NCI-H1105 (cell line): ENCODE data around the gene RERE.

Source experiments
- DNase-seq: peaks from one replicate; lab custom pipeline; 2025; lab: John Stamatoyannopoulos, UW

The RERE gene

DNA sequence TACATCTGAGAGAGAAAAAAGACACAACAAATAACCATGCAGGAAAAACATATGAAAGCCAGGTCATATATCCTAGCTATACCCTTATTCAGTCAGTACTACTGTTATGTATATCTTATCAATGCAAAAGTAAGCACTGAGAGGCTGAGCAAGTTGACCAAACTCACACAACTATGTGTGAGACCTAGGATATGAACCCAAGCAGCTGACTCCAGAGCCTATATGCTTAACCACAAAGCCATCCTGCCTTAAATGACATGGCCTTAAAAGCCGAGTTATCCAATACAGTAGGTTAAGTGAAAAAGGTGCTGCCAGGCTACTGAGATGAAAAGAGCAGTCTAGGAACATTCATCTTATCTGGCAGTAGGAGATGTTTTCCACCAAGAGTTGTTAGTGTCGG is 151.6 kb downstream of the RERE start:
- no peak for DNase-seq

DNA sequence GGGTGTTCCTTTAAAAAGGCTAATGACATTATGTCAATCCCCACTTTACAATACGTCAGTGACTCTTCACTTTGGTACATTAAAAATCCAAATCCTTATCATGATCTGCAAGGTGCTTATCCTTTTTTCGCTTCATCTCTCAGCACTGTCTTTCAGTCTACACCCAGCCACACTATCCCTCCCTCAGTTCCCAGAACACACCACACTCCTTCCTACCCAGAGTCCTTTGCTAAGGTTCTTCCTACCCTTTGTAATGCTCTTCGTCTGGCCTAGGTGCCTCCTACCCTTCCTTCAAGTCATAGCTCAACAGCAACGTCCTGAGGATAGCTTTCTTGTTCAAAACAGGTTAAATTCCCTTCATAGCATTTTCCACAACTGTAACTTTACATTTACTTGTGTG is 152.6 kb downstream of the RERE start:
- DNase-seq = no peak

DNA sequence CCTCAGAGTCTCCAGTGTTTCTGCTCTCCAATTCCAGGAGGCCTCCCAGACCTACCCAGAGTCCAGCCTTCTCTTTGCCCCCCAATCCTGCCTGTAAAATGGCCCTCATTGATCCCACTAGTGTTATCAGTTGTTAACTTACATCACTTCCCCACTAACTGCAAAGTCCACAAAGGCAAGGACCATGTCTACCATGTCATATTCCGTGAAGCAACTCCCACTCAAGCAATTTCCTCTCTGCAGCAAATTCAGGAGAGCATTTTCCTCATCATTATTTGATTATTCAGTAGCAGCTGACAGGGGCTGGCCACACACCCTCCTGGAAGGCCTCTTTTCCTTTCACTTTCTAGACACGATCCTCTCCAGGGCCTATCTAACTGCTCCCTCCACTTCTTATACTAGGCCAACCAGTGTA is 153.5 kb downstream of the RERE start:
- no peak for DNase-seq

DNA sequence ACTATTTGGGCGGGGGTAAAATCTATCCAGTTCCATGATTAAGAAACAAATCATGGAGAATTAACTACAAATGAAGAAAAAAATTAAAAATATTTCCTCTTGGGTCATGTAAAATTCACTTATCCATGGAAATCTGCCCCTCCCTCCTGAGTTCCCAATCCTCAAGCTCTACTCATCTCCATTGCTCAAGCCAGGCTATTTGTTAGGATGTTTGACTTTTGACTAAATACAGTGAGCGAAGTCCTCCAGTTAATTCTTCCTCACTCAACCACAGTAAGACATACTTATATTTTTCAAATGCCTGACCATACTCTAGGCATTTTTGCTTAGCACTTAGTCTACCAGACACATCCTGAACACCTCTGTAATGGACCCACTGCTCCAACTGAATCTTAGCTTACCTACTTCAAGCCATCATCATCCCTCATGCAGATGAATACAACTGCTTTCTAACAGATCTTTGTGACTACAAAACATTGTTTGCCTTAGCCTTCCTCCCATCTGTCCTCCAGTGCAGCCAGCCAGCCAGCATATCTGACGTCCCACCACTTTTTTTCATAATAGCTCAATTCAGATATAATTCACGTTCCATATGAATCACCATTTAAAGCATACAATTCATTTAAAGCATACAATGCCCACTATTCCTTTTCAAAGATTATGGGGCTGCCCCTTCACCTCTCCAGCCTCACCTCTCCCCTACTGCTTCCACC is 154.2 kb downstream of the RERE start:
- DNase-seq = no peak

DNA sequence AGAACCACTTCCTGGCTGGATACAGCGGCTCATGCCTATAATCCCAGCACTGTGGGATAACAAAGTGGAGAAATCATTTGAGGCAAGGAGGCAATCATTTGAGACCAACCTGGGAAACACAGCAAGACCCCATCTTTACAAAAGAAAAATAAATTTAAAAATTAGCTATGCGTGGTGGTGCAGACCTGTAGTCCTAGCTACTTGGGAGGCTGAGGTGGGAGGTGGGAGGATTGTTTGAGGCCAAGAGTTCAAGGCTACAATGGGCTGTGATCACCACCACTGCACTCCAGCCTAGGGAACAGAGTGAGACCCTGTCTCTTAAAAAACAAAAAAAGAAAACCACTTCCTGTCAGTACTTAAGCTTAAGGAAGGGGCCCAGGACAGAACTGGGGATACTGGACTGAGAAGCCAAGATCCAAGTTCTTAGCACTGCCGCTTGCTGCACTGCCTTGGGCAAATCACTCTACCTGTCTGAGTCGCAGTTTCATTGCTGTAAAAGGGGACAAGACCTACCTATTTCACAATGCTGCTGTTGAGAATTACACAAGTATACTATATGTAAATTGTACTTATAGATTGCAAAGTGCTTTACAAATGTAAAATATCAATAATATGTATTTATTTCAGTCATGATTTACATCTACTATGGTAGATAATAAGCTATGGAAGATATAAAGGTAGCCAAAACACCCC is 154.9 kb downstream of the RERE start:
- DNase-seq = no peak

DNA sequence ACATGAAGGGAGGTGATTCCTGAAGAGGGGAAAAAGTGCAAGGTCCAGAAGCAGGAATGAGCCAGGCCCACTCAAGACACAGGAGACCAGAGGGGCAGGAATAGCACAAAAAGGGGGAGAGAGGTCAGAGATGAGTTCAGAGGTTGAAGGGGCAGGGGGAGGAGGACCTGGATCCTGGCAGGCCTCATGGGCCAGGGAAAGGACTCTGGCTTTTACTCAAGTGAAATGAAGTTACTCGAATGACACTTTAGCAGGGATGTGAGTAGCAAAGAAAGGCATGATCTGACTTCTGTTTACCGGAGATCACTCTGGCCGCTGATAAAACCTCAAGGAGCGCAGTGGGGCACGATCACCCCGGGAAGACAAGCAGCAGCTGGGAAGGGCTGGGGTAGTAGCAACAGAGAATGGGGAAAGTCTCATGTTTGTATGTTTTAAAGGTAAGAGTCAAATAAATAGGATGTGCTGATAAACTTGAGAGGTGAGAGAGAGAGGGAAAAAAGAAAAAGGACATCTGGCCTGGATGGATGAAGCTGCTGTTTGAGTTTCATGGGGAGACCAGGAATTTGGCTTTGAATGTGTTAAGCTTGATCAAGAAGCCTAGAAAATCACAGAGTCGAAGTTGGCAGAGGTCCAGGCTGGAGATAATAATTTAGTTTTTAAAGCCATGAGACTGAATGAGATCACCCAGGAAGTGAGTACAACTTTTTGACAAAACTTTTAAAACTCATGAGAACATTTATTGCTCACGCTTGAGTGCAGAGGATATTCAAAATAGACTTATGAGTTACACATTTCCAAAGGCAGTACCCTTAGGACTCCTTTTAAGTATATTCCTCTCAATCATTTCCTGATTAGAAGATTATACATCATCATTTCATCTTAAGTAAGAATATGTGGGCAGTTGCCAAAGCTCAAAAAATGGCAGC is 156.0 kb downstream of the RERE start:
- DNase-seq = no peak

DNA sequence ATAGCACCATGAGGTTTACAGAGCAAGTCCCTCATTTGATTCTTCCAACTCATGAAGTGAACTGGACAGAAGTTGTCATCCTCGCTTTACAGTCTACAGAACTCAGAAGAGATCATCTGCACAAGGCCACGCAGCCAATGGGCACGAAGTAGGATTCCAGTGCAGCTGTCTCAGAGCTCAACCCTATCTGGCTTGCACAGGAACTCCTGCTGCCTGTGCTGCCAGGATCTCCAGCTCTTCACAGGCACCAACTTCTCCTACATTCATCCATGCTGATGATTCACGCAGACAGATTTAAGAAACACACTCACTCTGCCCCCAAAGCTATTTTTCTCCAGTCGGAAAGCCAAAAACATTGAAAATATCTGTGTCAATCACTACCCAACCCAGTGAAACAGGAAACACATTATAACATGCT is 157.0 kb downstream of the RERE start:
- DNase-seq = no peak

DNA sequence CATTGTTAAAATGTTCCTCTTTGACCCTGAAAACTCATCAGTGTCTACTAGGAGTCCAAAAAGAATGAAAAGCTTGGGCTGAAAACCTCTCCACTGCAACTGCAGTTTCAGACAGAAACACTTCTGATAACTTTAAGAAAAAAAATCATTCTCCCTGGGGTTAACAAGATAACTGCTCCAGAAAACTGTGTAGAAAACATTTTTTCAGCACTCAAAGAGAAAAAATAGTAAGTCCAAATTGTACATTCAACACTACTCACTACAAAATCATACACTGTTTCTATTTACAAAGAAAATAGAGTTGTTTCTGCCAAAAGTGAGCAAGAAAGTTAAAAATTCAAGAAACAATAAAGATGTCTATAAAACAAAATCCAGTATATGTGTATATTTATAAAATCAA is 157.8 kb downstream of the RERE start:
- DNase-seq = no peak

DNA sequence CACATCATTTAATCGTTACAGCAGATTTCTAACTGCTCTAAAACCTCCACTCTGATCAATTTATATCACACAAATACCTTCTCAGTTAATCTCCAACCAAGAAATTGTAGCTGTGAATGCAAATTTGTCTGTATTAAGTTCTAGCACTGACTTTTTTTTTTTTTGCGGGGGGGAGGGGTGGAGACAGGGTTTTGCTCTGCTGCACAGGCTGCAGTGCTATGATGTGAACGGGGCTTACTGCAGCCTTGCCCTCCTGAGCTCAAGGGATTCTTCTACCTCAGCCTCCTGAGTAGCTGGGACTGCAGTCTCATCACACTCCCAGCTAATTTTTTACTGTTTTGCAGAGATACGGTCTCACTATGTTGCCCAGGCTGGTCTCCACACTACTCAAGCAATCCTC is 163.6 kb downstream of the RERE start:
- no peak for DNase-seq

DNA sequence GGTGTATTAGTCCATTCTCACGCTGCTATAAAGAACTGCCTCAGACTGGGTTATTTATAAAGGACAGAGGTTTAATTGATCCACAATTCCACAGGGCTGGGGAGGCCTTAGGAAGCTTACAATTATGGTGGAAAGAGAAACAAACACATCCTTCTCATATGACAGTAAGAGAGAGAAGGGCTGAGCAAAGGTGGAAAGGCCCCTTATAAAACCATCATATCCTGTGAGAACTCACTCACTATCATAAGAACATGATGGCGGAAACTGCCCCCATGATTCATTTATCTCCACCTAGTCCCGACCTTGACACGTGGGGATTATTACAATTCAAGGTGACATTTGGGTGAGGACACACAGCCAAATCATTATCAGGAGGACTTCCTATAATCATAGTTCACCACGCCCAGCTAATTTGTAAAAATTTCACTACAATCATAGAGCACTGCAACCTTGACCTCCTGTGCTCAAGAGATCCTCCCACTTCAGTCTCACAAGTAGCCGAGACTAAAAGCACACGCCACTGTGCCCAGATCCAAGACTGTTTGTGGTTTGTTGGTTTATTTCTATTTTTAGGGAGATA is 164.9 kb downstream of the RERE start:
- no peak for DNase-seq

DNA sequence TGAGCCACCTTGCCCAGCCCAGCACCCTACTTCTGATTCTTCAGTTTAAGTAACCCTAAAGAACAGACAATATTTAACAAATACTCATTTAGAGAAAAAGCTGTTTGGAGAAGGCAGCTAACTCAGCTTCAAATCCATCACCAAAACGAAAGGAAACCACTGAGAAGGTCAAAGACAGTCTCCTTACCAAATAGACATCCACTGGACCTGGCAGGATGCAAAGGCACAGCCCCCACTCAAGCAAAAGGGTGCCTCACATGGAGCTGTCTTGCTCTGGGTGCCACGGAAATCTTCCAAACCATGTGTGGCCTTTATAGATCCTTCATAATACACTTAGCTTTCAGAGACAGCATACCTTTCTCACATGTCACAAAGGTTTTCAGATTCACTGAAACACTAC is 165.5 kb downstream of the RERE start:
- DNase-seq = no peak

DNA sequence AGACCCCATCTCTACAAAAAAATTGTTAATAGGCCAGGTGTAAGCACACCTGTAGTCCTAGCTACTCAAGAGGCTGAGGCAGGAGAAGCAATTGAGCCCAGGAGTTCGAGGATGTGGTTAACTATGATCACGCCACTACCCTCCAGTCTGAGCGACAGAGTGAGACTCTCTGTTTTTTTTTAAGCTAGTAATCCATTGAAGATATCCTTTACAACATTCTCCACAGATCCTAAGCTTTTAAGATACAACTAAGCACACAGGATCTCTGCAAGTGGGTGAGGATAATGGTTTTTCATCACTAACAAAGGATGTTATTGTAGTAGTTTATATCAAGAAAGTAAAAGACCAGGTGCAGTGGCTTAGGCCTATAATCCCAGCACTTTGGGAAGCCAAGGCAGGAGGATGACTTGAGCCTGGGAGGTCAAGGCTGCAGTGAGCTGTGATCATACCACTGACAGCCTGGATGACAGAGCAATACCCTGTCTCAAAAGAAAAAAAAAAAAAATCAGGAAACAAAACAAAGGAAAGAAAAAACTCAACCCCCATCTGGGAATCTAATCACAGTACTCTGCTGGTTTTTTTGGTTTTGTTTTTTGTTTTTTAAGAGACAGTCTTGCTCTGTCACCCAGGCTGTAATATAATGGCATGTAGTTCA is 166.1 kb downstream of the RERE start:
- no peak for DNase-seq

DNA sequence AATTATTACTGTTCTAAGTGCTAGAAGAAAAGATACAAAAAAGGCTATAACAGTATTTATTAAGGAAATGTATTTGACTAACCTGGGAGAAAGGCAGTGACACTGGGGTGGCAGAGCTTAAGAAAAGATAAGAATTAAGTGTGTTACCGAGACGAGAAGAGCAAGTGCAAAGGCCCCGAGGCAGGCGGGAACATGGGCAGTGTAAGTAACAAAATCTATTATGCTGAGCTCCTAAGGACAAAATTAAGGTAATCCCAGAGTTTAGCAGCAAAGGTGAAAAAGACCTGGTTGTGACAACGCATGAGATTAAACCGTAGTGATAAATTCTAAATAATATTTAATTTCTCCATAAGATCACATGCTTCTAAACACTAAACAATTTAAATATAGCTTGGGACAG is 167.6 kb downstream of the RERE start:
- DNase-seq = no peak

DNA sequence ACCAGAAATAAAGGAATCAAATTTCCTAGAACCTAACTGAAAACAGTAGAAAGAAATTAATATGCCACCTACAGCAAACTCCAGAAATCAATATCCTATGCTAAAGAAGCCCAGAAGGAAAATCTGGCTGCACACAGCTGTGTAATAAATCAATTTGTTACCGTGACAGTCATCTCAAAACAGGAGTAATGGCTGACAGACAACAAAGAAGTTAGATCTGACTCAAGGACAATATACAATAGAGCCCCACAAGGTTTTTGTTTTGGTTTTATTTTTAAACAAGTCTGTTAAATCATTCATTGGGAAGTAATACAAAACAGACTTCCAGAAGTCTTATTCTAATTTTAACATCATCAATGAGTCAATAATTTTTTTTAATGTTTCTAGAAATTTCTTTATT is 168.4 kb downstream of the RERE start:
- peak; percentile 9 for DNase-seq

DNA sequence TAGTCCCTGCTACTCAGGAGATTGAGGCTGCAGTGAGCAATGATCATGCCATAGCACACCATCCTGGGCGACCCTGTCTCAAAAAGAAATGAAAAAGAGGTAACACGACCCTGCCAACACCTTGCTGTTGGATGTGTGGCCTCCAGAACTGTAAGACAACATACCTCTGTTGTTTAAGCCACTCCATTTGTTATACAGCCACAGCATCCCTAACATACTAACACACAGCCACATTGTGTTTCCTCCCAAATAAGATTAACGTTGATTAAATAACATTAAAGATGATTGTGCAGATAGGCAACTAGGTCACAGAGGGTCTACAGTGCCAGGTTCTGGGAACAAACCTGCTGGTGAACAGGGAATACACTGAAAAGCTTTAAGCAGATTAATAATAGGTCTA is 170.4 kb downstream of the RERE start:
- DNase-seq = no peak

DNA sequence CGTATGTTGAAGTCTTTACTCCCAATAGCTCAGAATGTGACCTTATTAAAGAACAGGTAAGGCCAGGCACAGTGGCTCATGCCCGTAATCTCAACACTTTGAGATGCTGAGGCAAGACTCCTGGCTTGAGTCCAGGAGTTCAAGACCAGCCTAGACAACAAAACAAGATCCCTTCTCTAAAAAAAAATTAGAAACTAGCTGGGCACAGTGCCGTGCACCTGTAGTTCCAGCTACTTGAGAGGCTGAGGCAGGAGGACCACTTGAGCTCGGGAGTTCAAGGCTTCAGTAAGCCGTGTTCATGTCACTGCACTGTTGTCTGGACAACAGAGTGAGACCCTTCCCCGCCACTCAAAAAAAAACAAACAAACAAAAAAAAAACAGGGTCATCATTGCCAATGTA is 171.3 kb downstream of the RERE start:
- DNase-seq = no peak

DNA sequence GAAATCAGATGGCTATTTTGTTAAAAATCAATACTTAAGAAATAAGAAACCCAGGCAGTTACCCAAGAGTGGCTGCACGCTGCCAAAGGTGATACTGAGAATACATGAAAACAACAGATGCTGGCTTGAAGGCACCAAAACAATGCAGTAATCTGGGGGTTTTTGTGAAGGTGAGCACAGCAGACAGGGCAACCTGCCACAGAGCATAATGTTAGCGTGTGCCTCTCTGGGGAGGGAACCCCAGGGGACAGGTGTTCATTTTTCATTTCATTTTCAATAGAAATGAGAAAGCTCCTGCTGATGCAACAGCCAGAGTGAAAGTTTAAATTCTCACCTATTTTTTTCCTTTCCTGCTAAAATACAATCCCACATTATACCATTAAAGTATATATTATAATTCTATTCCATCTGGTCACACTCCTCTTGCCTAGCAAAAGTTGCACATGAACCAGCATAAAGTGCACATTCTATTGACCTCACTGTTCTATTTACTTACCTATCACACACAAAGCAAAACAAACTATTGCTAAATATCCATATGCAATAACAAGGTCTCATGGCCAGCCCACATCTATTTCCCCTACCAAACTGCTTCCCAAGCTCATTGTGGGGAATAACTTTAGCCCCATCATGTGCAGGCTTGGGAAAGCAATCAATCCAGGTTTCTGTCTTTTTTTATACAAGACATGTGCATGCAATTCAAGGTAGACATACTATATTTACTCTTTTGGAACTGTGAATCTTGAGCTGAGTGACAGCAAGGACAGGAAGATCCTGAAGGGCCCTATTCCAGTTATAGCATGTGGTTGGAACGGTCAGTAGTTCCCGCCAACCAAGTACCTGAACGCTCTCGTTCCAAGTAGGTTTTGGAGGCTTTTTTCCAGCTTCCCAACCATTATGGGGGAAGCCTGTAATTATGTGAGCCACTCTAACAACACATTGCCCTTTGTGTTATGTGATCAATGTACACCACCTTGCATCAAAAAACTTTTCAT is 173.6 kb downstream of the RERE start:
- peak; percentile 63 for DNase-seq

DNA sequence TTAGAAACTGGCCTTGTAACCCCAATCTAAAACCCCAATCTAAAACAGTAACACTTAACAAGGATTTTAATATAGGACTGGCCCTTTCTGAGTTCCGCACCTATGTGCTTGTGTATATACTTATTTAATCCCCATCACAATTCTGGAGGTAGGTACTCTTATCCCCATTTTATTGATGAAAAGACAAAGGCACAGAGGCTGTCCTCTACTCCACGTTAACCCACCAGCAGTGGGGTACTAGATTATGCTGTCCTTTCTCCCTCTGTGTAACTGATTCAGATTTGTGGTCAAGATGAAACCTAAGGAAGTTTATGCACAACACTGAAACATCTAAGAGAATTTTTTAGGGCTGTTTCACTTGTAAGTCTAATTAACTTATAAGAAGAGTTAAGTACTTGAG is 175.3 kb downstream of the RERE start:
- DNase-seq = no peak

DNA sequence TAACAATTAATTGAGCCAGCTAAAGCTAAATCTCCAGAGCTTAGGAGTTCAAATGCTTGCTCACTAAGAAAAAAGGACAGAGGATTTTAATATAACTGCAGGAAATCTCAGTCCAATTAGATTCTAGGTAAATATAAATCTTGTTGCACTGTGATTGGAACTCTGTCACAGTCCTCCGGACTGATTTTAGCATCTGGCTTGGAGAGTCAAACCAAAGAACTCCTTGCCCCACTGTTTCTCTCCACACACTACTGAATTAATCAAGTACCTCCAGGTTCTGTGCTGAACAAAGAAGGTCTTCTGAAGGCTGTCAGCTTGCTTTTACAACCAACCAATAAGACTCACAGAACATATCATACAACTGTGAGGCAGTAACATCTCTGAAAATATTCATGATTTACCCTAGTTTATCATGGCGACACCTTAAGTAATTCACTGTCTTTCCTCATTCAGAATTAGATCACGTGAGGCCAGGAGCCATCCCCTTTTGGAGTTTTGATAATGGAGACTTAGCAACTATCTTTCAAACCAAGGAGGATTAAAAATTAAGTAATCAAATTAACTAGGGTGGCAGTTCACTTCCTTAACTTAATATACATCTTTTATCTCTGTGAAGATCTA is 176.0 kb downstream of the RERE start:
- DNase-seq = no peak

DNA sequence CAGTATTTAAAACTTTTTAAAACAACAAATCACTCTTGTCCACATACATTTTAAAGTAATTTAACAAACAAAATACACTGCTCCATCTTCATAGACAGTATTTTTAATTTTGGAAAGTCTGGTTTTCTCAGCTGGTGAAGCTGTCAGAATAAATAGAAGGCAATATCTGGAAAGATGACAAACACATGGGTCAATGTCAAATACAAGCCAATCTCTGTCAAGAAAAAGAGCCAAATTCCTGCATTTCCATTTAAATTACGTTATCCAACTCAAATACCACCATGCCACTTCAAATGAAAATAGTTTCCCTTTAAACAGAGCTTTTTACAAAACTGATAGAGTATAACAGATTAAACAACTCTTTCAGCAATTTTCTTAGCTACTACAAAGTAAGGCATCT is 176.5 kb downstream of the RERE start:
- no peak for DNase-seq
